HL-60 (cell line): ENCODE data around the gene SLC18A2.

Experiments
- DNase-seq, 2 experiments: peaks; one replicate each; pipeline ENCODE4 v3.0.0-alpha.2; 2010 to 2020; ENCODE audit warnings: low read depth in 1 of 2, low spot score in 1 of 2
- H3K27ac ChIP-seq: fragments of 250-450 bp; sonication (Bioruptor Pico); replicated peaks from 2 replicates; pipeline ENCODE4 v1.5.1; 2020; ENCODE audit warnings: mild to moderate bottlenecking, moderate library complexity
- H3K27me3 ChIP-seq: fragments of 250-450 bp; sonication (Bioruptor Pico); 2 replicates; pipeline ENCODE4 v1.5.1; 2021; ENCODE audit warnings: mild to moderate bottlenecking, moderate library complexity; ENCODE audit not compliant: insufficient read depth, poor library complexity, severe bottlenecking
- H3K4me3 ChIP-seq: replicated peaks from 2 replicates; pipeline ENCODE4 v1.5.1; 2011; ENCODE audit warnings: mild to moderate bottlenecking, control low read depth, low read length; ENCODE audit not compliant: insufficient read depth
- GABPA ChIP-seq: IDR thresholded peaks from 2 replicates; pipeline ENCODE4 v1.6.1; 2012; ENCODE audit warnings: low read depth
- POLR2AphosphoS5 ChIP-seq: IDR thresholded peaks from 2 replicates; pipeline ENCODE4 v1.6.1; 2012; ENCODE audit warnings: low read depth
- SPI1 ChIP-seq: IDR thresholded peaks from 2 replicates; pipeline ENCODE4 v1.6.1; 2012; ENCODE audit warnings: low read depth, mild to moderate bottlenecking, borderline replicate concordance
- long read RNA-seq: library from polyadenylated mRNA; unstranded; transcript quantifications from one replicate; pipeline ENCODE4 v2.0.0, GENCODE V29; 2020
- TF ChIP-seq, protein P1 (sequence below): IDR thresholded peaks from 2 replicates; pipeline ENCODE4 v1.6.1; 2012; ENCODE audit warnings: low read depth; ENCODE audit not compliant: insufficient replicate concordance
- TF ChIP-seq, protein P2 (sequence below): IDR thresholded peaks from one replicate; pipeline ENCODE4 v1.5.1; 2011; ENCODE audit warnings: low read length, control low read depth, inconsistent platforms; ENCODE audit not compliant: insufficient read depth

The SLC18A2 gene
- long read RNA-seq, partial matches to known transcripts: 0 of 110 reads
- long read RNA-seq, other reads (novel, unspliced or antisense): 110 of 110 reads

DNA sequence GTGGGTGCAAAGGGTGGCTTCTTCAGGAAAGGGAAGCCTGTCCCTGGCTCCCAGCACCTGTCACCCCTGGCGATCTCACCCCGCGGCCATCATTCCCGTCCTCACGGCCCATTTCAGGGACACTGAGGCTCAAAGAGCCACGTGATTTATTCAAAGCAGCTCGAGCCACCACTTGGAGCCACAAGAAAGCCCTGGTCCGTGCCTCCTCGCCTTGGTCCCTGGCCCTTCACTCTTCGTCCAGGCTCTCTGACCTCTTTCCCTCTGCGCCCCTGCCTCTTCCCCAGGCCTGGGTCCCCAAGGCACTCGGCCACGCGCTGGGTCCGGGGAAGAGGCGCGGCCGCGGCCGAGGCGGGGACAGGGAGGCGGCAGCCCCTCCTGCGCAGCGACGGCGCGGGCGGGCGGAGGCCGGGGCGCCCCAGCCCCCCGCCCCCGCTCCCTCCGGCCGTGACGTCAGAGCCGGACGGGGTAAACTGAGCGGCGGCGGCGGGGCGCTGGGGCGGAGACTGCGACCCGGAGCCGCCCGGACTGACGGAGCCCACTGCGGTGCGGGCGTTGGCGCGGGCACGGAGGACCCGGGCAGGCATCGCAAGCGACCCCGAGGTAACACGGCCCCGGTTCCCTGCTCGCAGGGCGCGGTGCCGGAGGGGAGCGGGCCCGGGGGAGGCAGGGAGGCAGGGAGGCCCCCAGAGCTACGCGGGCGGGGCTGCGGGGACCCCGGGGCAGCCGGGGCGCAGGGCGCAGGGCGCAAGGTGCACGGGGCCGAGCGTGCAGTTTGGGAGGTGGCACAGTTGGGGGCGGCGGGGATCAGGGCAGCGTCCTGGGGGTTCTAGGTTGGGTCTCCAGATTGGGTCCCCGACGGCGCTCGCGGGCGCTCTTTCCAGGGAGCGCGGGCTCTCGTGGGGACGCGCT is at the start of gene SLC18A2:
TSS of gene SLC18A2 (plus strand) at position 494 of the 909 bp plus-strand sequence. CDS start 580 bp downstream, outside the sequence.
- Histone ChIP-seq H3K4me3 (no peak within 1 kb of the TSS), H3K27me3 (peaks cover 32% of the 10 kb centered on the region), H3K27ac (no peak within 1 kb of the TSS)
- TF ChIP-seq POLR2AphosphoS5: no peak
- TF ChIP-seq, protein P1, sequence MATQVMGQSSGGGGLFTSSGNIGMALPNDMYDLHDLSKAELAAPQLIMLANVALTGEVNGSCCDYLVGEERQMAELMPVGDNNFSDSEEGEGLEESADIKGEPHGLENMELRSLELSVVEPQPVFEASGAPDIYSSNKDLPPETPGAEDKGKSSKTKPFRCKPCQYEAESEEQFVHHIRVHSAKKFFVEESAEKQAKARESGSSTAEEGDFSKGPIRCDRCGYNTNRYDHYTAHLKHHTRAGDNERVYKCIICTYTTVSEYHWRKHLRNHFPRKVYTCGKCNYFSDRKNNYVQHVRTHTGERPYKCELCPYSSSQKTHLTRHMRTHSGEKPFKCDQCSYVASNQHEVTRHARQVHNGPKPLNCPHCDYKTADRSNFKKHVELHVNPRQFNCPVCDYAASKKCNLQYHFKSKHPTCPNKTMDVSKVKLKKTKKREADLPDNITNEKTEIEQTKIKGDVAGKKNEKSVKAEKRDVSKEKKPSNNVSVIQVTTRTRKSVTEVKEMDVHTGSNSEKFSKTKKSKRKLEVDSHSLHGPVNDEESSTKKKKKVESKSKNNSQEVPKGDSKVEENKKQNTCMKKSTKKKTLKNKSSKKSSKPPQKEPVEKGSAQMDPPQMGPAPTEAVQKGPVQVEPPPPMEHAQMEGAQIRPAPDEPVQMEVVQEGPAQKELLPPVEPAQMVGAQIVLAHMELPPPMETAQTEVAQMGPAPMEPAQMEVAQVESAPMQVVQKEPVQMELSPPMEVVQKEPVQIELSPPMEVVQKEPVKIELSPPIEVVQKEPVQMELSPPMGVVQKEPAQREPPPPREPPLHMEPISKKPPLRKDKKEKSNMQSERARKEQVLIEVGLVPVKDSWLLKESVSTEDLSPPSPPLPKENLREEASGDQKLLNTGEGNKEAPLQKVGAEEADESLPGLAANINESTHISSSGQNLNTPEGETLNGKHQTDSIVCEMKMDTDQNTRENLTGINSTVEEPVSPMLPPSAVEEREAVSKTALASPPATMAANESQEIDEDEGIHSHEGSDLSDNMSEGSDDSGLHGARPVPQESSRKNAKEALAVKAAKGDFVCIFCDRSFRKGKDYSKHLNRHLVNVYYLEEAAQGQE: no peak
- TF ChIP-seq SPI1: no peak
- TF ChIP-seq GABPA: no peak
- TF ChIP-seq, protein P2, sequence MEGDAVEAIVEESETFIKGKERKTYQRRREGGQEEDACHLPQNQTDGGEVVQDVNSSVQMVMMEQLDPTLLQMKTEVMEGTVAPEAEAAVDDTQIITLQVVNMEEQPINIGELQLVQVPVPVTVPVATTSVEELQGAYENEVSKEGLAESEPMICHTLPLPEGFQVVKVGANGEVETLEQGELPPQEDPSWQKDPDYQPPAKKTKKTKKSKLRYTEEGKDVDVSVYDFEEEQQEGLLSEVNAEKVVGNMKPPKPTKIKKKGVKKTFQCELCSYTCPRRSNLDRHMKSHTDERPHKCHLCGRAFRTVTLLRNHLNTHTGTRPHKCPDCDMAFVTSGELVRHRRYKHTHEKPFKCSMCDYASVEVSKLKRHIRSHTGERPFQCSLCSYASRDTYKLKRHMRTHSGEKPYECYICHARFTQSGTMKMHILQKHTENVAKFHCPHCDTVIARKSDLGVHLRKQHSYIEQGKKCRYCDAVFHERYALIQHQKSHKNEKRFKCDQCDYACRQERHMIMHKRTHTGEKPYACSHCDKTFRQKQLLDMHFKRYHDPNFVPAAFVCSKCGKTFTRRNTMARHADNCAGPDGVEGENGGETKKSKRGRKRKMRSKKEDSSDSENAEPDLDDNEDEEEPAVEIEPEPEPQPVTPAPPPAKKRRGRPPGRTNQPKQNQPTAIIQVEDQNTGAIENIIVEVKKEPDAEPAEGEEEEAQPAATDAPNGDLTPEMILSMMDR: no peak
- DNase-seq: no peak

DNA sequence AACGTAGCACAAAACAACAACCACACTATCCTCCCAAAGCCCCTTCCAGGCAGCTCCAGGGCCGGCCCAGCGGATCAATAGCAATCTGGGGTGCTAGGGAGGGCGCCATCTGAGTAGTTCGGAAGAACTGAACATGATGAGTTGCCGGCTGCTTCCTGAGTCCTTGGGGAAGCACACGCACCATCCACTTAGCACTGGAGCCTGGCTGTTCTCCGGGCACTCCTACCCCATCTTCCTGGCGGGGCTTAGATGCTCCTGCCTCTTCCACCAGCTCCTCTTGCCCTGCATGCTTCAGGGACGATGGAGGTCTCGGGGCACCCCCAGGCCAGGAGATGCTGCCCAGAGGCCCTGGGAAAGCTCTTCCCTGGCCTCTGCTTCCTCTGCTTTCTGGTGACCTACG is 43.7 kb upstream of the SLC18A2 start, which contains the start of gene KCNK18:
TSS of gene KCNK18 (plus strand) at position 301 of the 400 bp plus-strand sequence. CDS start at position 301, 0 bp downstream.
- H3K27ac ChIP-seq: no peak within 1 kb of the TSS
- H3K27me3 ChIP-seq: no peaks in the 10 kb centered on the region
- no peak for DNase-seq
- TF ChIP-seq, protein P1: no peak
- TF ChIP-seq GABPA: no peak
- TF ChIP-seq, protein P2: no peak
- TF ChIP-seq POLR2AphosphoS5: no peak
- TF ChIP-seq SPI1: no peak
- no peak within 1 kb of the TSS for H3K4me3 ChIP-seq

DNA sequence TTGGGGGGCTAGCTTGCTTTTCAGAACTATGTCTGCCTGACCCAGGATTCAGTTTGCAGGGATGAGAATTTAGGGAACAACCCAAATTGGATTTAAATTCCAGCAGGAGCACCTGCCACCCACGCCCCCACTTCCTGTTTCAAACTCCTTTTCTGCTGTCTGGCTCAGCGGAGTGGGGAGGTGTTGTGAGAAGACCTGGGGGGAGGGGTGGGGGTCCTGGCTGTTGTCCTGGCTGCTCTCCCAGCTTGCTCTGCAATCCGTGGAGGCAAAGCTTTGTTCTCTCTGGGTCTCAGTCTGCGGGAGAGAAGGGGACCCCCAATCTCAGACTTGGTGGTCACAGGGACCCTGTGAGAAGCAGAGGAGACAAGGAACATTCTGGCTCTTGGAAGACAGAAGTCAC is 42.8 kb upstream of the SLC18A2 start:
- Histone ChIP-seq H3K27ac (no peak overlapping the region), H3K4me3 (no peak overlapping the region), H3K27me3 (no peaks in the 10 kb centered on the region)
- TF ChIP-seq GABPA: no peak
- TF ChIP-seq SPI1: no peak
- TF ChIP-seq, protein P1: no peak
- TF ChIP-seq, protein P2: no peak
- TF ChIP-seq POLR2AphosphoS5: no peak
- DNase-seq: no peak
